GM12878 (cell line): ENCODE results near the gene GUCY2D. TPM values are rescaled to one million over a fixed set of nuclear protein-coding genes. Genes with fewer than 3 reads are reported as not detected.

Source experiments
- ATAC-seq: fragments of 200-7000 bp; cut with Tn5 transposase; 3 replicates; pipeline ENCODE4 v1.9.1; 2020; ENCODE audit warnings: mild to moderate bottlenecking, moderate library complexity
- BruUV-seq: library from RNA; stranded (reverse); fragments of 400-500 nt; replicated peaks from 2 replicates; lab custom pipeline; 2021; lab: Mats Ljungman, UMichigan
- CTCF ChIA-PET: fragments of 300-600 bp; sonication (Branson Sonifier 250); formaldehyde crosslinking; extraction: SDS; loops from one replicate; lab custom pipeline; 2021; ENCODE audit warnings: inconsistent platforms; lab: Yijun Ruan, JAX
- POLR2A ChIA-PET: fragments of 350-600 bp; formaldehyde crosslinking; extraction: SDS; loops from one replicate; lab custom pipeline; 2021; ENCODE audit warnings: inconsistent platforms; lab: Charles Lee
- RAD21 ChIA-PET: fragments of 300-600 bp; sonication (Branson Sonifier 250); formaldehyde crosslinking; loops from one replicate; lab custom pipeline; 2023; ENCODE audit warnings: antibody characterized with exemption; ENCODE audit not compliant: unreplicated experiment; lab: Charles Lee
- SMC1A ChIA-PET: fragments of 300-600 bp; sonication (Branson Sonifier 250); formaldehyde crosslinking; loops from one replicate; lab custom pipeline; 2023; ENCODE audit not compliant: unreplicated experiment, uncharacterized antibody; lab: Charles Lee
- DNase-seq: peaks from one replicate; pipeline ENCODE4 v3.0.0-alpha.2; 2011; ENCODE audit warnings: low read depth, low spot score
- FAIRE-seq: peaks from 3 replicates; lab custom pipeline; 2011; peaks lifted over from hg19 to GRCh38; lab: Jason Lieb, UNC
- H2AFZ ChIP-seq: 2 replicates; pipeline ENCODE4 v1.6.0; 2011; ENCODE audit warnings: low read depth, low read length, control low read depth; ENCODE audit not compliant: control insufficient read depth
- H3K27ac ChIP-seq: 2 replicates; pipeline ENCODE4 v1.5.1; 2011; ENCODE audit warnings: control low read depth; ENCODE audit not compliant: control insufficient read depth, insufficient read depth
- H3K27me3 ChIP-seq, 2 experiments: replicated peaks in 1 of 2; 2 replicates each; pipeline versions ENCODE4 v1.6.0 to v1.6.1; 2011; ENCODE audit warnings: low read length in 1 of 2; ENCODE audit not compliant: control insufficient read depth in 2 of 2, insufficient read depth in 2 of 2
- H3K36me3 ChIP-seq, 2 experiments: 2 replicates each; pipeline ENCODE4 v1.5.1; 2011; ENCODE audit warnings: low read length in 1 of 2; ENCODE audit not compliant: control insufficient read depth in 2 of 2, insufficient read depth in 2 of 2
- H3K4me1 ChIP-seq: 2 replicates; pipeline ENCODE4 v1.6.1; 2011; ENCODE audit warnings: mild to moderate bottlenecking, low read length, moderate library complexity, mixed read lengths; ENCODE audit not compliant: control insufficient read depth, insufficient read depth
- H3K4me2 ChIP-seq: 2 replicates; pipeline ENCODE4 v1.6.0; 2011; ENCODE audit warnings: control low read depth; ENCODE audit not compliant: control insufficient read depth, insufficient read depth
- H3K4me3 ChIP-seq: fragments of 200-600 bp; sonication (generic); 2 replicates; pipeline ENCODE4 v1.5.1; 2016
- H3K79me2 ChIP-seq: 2 replicates; pipeline ENCODE4 v1.6.0; 2011; ENCODE audit warnings: low read length; ENCODE audit not compliant: control insufficient read depth, insufficient read depth
- H3K9ac ChIP-seq: 2 replicates; pipeline ENCODE4 v1.8.0; 2011; ENCODE audit warnings: low read length, control low read depth, mixed read lengths; ENCODE audit not compliant: control insufficient read depth, insufficient read depth
- H3K9me3 ChIP-seq: replicated peaks from 3 replicates; pipeline ENCODE4 v1.5.1; 2011; ENCODE audit warnings: mild to moderate bottlenecking, low read length; ENCODE audit not compliant: control insufficient read depth, insufficient read depth
- H4K20me1 ChIP-seq: 2 replicates; pipeline ENCODE4 v1.6.0; 2011; ENCODE audit not compliant: control insufficient read depth, insufficient read depth
- CHD4 ChIP-seq: fragments of 200-600 bp; sonication (generic); IDR thresholded peaks from 2 replicates; pipeline ENCODE4 v1.6.1; 2016; ENCODE audit warnings: mild to moderate bottlenecking
- ETV6 ChIP-seq, 2 experiments: fragments of 450-650 bp in 1 of 2; IDR thresholded peaks in 1 of 2; conservative IDR thresholded peaks in 1 of 2; 2 replicates each; pipeline ENCODE4 v1.6.1; 2014; ENCODE audit warnings: antibody characterized with exemption in 1 of 2, borderline replicate concordance in 1 of 2, low read depth in 1 of 2, mild to moderate bottlenecking in 1 of 2, moderate library complexity in 1 of 2
- FOXM1 ChIP-seq: IDR thresholded peaks from 2 replicates; pipeline ENCODE4 v1.6.1; 2012; ENCODE audit warnings: low read depth, mild to moderate bottlenecking, inconsistent platforms, low read length, moderate library complexity
- HDGF ChIP-seq: fragments of 450-650 bp; IDR thresholded peaks from 2 replicates; pipeline ENCODE4 v1.6.1; 2016; ENCODE audit warnings: antibody characterized with exemption
- JUND ChIP-seq: IDR thresholded peaks from 2 replicates; pipeline ENCODE4 v1.6.1; 2012; ENCODE audit warnings: low read depth, mild to moderate bottlenecking, low read length, improper control_type of control experiment, moderate library complexity
- KDM1A ChIP-seq: fragments of 200-600 bp; sonication (generic); IDR thresholded peaks from 2 replicates; pipeline ENCODE4 v1.6.1; 2016; ENCODE audit warnings: borderline replicate concordance
- NFYA ChIP-seq: IDR thresholded peaks from 2 replicates; pipeline ENCODE4 v1.6.1; 2011; ENCODE audit warnings: low read depth, mild to moderate bottlenecking, low read length, improper control_type of control experiment, borderline replicate concordance
- NFYB ChIP-seq: IDR thresholded peaks from 2 replicates; pipeline ENCODE4 v1.6.1; 2011; ENCODE audit warnings: low read depth, mild to moderate bottlenecking, low read length, improper control_type of control experiment, moderate library complexity; ENCODE audit not compliant: insufficient read depth
- NRF1 ChIP-seq: conservative IDR thresholded peaks from 2 replicates; pipeline ENCODE4 v1.6.1; 2011; ENCODE audit warnings: mild to moderate bottlenecking, low read depth, low read length, improper control_type of control experiment
- POLR2AphosphoS2 ChIP-seq: IDR thresholded peaks from 2 replicates; pipeline ENCODE4 v1.6.1; 2011; ENCODE audit warnings: low read depth, mild to moderate bottlenecking, low read length, improper control_type of control experiment, moderate library complexity
- PRDM15 ChIP-seq: fragments of 450-650 bp; formaldehyde crosslinking; IDR thresholded peaks from 2 replicates; pipeline ENCODE4 v1.4.0; 2020; ENCODE audit warnings: mild to moderate bottlenecking, moderate library complexity
- RB1 ChIP-seq: fragments of 450-650 bp; formaldehyde crosslinking; IDR thresholded peaks from 2 replicates; pipeline ENCODE4 v1.6.1; 2017; ENCODE audit warnings: mild to moderate bottlenecking, borderline replicate concordance
- RFX5 ChIP-seq: IDR thresholded peaks from 2 replicates; pipeline ENCODE4 v1.6.1; 2011; ENCODE audit warnings: low read depth, low read length, improper control_type of control experiment
- SMC3 ChIP-seq: IDR thresholded peaks from 2 replicates; pipeline ENCODE4 v1.6.1; 2011; ENCODE audit warnings: low read length, improper control_type of control experiment, borderline replicate concordance
- SREBF2 ChIP-seq: IDR thresholded peaks from 2 replicates; pipeline ENCODE4 v1.6.1; 2012; ENCODE audit warnings: mild to moderate bottlenecking, low read length
- SUPT20H ChIP-seq: IDR thresholded peaks from 2 replicates; pipeline ENCODE4 v1.6.1; 2011; ENCODE audit warnings: low read depth, mild to moderate bottlenecking, low read length, moderate library complexity, borderline replicate concordance; ENCODE audit not compliant: control insufficient read depth
- WGBS: methylation state at CpG from one replicate; pipeline ENCODE4 v1.1.6; 2016; ENCODE audit warnings: low lambda C conversion rate; ENCODE audit not compliant: insufficient replicate concordance, insufficient coverage; ENCODE audit errors: missing lambda C conversion rate; 5-methylcytosine and 5-hydroxymethylcytosine counted together
- in situ Hi-C: fragments of 300-500 bp; cut with MboI; formaldehyde crosslinking; loops from 9 replicates; pipeline ENCODE4 v1.14.3; 2018; ENCODE audit warnings: mixed read lengths
- intact Hi-C: fragments of 100-400 bp; cut with micrococcal nuclease; formaldehyde crosslinking; loops from one replicate; pipeline ENCODE4 v1.14.2; 2022; ENCODE audit not compliant: unreplicated experiment
- polyA plus RNA-seq, 11 experiments: library from polyadenylated mRNA; depleted of rRNA in 4 of 11; unstranded in 6 of 11; stranded (reverse) in 5 of 11; fragments of >200 nt; fragmentation: Nextera tagmentation in 4 of 11; fragmentation: Illumina TruSeq in 1 of 11; extraction: Ambion mirVana in 4 of 11; extraction: Trizol in 1 of 11; gene quantifications; 1 replicate in 1 of 11; 2 replicates in 10 of 11; pipeline versions ENCODE4 v1.2.1 to v1.2.3, GENCODE V29; 2011 to 2016; ENCODE audit warnings: inconsistent platforms in 2 of 11, missing spikeins in 2 of 11, low read depth in 1 of 11
- total RNA-seq, 4 experiments: library from RNA; depleted of rRNA in 3 of 4; stranded (reverse); fragments of >200 nt in 3 of 4; fragmentation: Illumina TruSeq in 1 of 4; extraction: Trizol in 1 of 4; gene quantifications; 2 replicates each; pipeline versions ENCODE4 v1.2.1 to v1.2.3, GENCODE V29; 2013 to 2021
- TF ChIP-seq, protein P1 (sequence below), 3 experiments: IDR thresholded peaks in 2 of 3; conservative IDR thresholded peaks in 1 of 3; 2 replicates each; pipeline ENCODE4 v1.5.1; 2011; ENCODE audit warnings: low read depth in 3 of 3, low read length in 3 of 3, mild to moderate bottlenecking in 3 of 3, control low read depth in 2 of 3, moderate library complexity in 2 of 3, inconsistent platforms in 1 of 3, mixed read lengths in 1 of 3; ENCODE audit not compliant: control insufficient read depth in 2 of 3, insufficient read depth in 1 of 3; ENCODE audit errors: extremely low read depth in 1 of 3

Gene GUCY2D
- total and polyA plus RNA-seq, 10 of the 15 experiments (the other 5 are each of a cell fraction or from before 2014, with no cell fraction given): not detected

DNA sequence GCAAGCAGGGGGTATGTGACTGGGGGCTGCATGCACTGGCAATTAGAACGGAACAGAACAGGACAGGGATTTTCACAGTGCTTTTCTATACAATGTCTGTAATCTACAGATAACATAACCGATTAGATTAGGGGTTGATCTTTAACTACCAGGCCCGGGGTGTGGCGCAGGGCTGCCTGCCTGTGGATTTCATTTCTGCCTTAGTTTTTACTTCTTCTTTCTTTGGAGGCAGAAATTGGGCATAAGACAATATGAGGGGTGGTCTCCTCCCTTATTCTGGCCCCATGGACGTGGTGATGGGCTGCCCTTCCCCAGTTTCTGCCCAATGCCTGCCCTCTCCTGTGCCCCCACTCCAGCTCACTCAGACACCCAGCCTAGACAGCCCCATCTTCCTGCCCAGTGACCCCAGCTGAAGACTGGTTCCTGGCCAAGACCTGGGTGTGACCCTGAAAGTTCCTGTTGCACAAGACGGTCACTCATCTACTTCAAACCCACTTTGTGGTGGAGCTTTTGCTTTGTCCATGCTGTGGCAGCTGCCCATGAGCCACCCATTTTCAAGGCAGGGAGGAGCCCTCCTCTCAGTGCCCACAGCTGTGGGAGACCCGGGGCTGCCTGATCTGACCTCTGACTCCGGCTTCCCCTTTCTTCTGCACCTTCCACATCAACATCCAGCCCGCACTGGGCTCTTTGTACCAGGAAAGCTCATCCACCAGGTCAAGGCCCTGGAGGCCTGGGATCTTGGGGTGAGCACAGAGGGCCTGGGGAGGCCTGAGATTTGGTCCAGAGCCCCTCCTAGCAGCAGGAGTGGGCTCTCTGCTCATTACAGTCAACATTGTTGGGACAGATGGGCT is 66.5 kb downstream of the GUCY2D start (continued):
- TF ChIP-seq ETV6 (conservative IDR thresholded peaks at IDR 0.05 in 1 of 2, IDR thresholded peaks at IDR 0.05 in 1 of 2; ENCODE audit: borderline replicate concordance in 1 of 2, low read depth in 1 of 2) (no peak), FOXM1 (no peak)

GRCh38 chr17:8069587-8069860 is 67.1 kb downstream of the GUCY2D start:
- no peaks in the 10 kb centered on the region for H3K79me2 ChIP-seq
- no peak overlapping the region for H3K4me3 ChIP-seq
- RAD21 ChIA-PET: interaction anchor here (1.2 to 2.5 kb wide), 3 partner anchors 9 to 49 kb away, joined by 3 to 19 read pairs (median 3); no protein-coding TSS in a partner anchor
- POLR2A ChIA-PET: interaction anchor here (0.5 kb wide), 1 partner anchor 127 kb away, joined by 5 read pairs; no protein-coding TSS in a partner anchor
- no peaks in the 10 kb centered on the region for H4K20me1 ChIP-seq
- ATAC-seq (no peak), DNase-seq (no peak), FAIRE-seq (no peak)
- SMC1A ChIA-PET: interaction anchor here (0.7 to 3.5 kb wide), 3 partner anchors 9 to 61 kb away, joined by 4 to 18 read pairs (median 7); no protein-coding TSS in a partner anchor
- WGBS: 2% methylated on average over 3 of the region's 3 CpGs
- no peak overlapping the region for H2AFZ ChIP-seq
- no peaks in the 10 kb centered on the region for H3K4me1 ChIP-seq
- intact Hi-C loops: no loop called here
- H3K36me3 ChIP-seq: no peaks in the 10 kb centered on the region
- in situ Hi-C loops: no loop called here
- H3K9ac ChIP-seq: no peak overlapping the region
- H3K27me3 ChIP-seq: peaks cover 6 to 17% of the 10 kb centered on the region in 2 experiments
- CTCF ChIA-PET: interaction anchor here (1.2 to 8.8 kb wide), 8 partner anchors 9 to 232 kb away, joined by 3 to 76 read pairs (median 5); no protein-coding TSS in a partner anchor
- H3K4me2 ChIP-seq: no peak overlapping the region
- no peaks in the 10 kb centered on the region for H3K9me3 ChIP-seq
- no peak overlapping the region for H3K27ac ChIP-seq
- no TSS peak for BruUV-seq
- TF ChIP-seq JUND: no peak
- no peak for TF ChIP-seq NFYB
- no peak for TF ChIP-seq NRF1
- no peak for TF ChIP-seq SUPT20H
- TF ChIP-seq CHD4: no peak
- no peak for TF ChIP-seq POLR2AphosphoS2
- no peak for TF ChIP-seq KDM1A
- TF ChIP-seq PRDM15 (CRISPR knock-in tag): no peak
- TF ChIP-seq, protein P1, sequence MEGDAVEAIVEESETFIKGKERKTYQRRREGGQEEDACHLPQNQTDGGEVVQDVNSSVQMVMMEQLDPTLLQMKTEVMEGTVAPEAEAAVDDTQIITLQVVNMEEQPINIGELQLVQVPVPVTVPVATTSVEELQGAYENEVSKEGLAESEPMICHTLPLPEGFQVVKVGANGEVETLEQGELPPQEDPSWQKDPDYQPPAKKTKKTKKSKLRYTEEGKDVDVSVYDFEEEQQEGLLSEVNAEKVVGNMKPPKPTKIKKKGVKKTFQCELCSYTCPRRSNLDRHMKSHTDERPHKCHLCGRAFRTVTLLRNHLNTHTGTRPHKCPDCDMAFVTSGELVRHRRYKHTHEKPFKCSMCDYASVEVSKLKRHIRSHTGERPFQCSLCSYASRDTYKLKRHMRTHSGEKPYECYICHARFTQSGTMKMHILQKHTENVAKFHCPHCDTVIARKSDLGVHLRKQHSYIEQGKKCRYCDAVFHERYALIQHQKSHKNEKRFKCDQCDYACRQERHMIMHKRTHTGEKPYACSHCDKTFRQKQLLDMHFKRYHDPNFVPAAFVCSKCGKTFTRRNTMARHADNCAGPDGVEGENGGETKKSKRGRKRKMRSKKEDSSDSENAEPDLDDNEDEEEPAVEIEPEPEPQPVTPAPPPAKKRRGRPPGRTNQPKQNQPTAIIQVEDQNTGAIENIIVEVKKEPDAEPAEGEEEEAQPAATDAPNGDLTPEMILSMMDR (IDR thresholded peaks at IDR 0.05 in 2 of 3, conservative IDR thresholded peaks at IDR 0.05 in 1 of 3; ENCODE audit: control insufficient read depth in 2 of 3, extremely low read depth in 1 of 3, insufficient read depth in 1 of 3, low read depth in 3 of 3, low read length in 3 of 3): no peak
- no peak for TF ChIP-seq NFYA
- TF ChIP-seq RFX5: no peak
- TF ChIP-seq HDGF: no peak
- no peak for TF ChIP-seq SMC3
- TF ChIP-seq RB1: no peak
- no peak for TF ChIP-seq SREBF2
